Erythroblast (primary cell): Measurements from ENCODE around the gene NPB.

Experiments
- GATA1 ChIP-seq: IDR thresholded peaks from 2 replicates; pipeline ENCODE4 v1.6.1; 2011; ENCODE audit warnings: low read depth, mild to moderate bottlenecking, control low read depth, low read length, moderate library complexity
- POLR2A ChIP-seq: IDR thresholded peaks from 2 replicates; pipeline ENCODE4 v1.6.1; 2011; ENCODE audit warnings: mild to moderate bottlenecking, low read length

DNA sequence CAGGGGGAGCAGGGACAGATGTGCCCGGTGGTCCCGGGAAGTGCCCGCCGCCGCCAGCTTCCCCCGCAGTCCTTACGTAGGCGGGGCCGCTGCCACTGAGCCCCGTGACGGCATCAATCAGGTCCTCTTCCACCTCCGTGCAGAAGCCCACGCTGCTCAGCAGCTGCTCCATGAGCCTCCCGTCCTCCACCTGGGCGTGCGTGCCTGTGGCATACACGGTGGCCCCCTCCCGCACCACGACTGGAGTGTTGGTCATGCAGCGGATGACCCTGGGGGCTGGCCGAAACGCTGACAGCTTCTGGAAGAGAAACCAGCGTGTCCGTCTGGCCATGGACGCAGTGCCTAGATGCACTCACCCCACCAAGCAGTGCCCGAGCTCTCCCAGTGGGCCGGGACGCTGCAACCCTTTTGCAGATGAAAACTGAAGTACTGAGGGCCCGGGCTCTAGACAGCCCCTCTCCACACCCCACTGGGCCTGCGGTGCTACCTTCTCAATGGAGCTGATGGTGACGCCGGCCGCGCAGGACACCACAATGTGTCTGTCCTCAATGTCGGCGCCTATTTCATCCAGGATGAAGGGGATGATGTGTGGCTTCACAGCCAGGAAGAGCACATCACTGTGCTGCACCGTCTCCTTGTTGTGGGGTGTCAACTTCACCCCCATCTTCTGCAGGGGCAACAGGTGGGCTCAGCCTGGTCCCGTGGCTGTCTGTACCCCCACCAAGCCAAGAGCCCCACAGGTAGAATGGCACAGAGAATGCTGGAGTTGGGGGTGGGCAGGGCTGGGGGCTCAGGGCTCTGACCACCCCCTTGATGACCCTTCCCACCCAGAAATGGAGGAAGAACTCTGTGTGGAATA lies 33.0 kb downstream of the NPB start:
- no peak for TF ChIP-seq POLR2A
- no peak for TF ChIP-seq GATA1
